Ovary (tissue), 9 donors: ENCODE results near the gene PRKG1. TPM values are rescaled to one million over a fixed set of nuclear protein-coding genes. Genes with fewer than 3 reads are reported as not detected.

Experiments used
- DNase-seq, 5 donors: peaks; one replicate each; pipeline ENCODE4 v3.0.0-alpha.2; 2019 to 2020
- H3K27ac ChIP-seq, 2 donors: fragments of 200-600 bp; one replicate each; pipeline versions ENCODE4 v1.5.1 to v1.8.0; 2019 to 2022
- H3K27me3 ChIP-seq: fragments of 200-600 bp; one replicate; pipeline ENCODE4 v1.8.0; 2022
- H3K36me3 ChIP-seq: fragments of 200-600 bp; sonication (generic); one replicate; pipeline ENCODE4 v1.5.1; 2019
- H3K4me1 ChIP-seq: one replicate; pipeline ENCODE4 v1.8.1; 2013; ENCODE audit warnings: mild to moderate bottlenecking, moderate library complexity; ENCODE audit not compliant: insufficient read depth
- H3K4me3 ChIP-seq: fragments of 200-600 bp; sonication (generic); one replicate; pipeline ENCODE4 v1.5.1; 2017
- H3K9me3 ChIP-seq, 2 donors: fragments of 200-600 bp in 1 of 2; sonication (generic) in 1 of 2; one replicate each; pipeline versions ENCODE4 v1.5.1 to v1.8.1; 2013 to 2019; ENCODE audit warnings: mild to moderate bottlenecking in 1 of 2, moderate library complexity in 1 of 2
- EP300 ChIP-seq: sonication (generic); formaldehyde crosslinking; IDR thresholded peaks from one replicate; pipeline ENCODE4 v1.6.1; 2017; ENCODE audit warnings: antibody characterized with exemption
- POLR2A ChIP-seq: fragments of 450-650 bp; IDR thresholded peaks from one replicate; pipeline ENCODE4 v1.6.1; 2017; ENCODE audit warnings: antibody characterized with exemption, mild to moderate bottlenecking, moderate library complexity
- WGBS, 3 donors: extraction: QIAGEN DNeasy Blood & Tissue Kit in 1 of 3; methylation state at CpG; one replicate each; pipeline versions ENCODE4 v1.1.5 to v1.1.7; 2013 to 2017; 5-methylcytosine and 5-hydroxymethylcytosine counted together
- intact Hi-C, 4 donors: fragments of 100-400 bp; cut with DNase I; formaldehyde crosslinking; loops; one replicate each; pipeline versions ENCODE4 v1.11.0 to v1.15.1; 2022 to 2023
- polyA plus RNA-seq, 2 donors: library from polyadenylated mRNA; stranded (reverse); fragments of 200-250 nt in 1 of 2; fragments of 350-450 nt in 1 of 2; fragmentation: Illumina TruSeq in 1 of 2; extraction: RNeasy Lipid Tissue Mini Kit (QIAGEN cat#74804) in 1 of 2; gene quantifications; one replicate each; pipeline ENCODE4 v1.2.3, GENCODE V29; 2013 to 2014
- total RNA-seq, 7 donors: library from RNA; depleted of rRNA in 2 of 7; stranded (reverse); fragments of >200 nt in 2 of 7; fragmentation: NEBNext Ultra II Directional in 3 of 7; extraction: Animal tissue kit (Norgen Biotek cat#: 25700) in 3 of 7; gene quantifications; one replicate each; pipeline versions ENCODE4 v1.1.0 to v1.2.4, GENCODE V29; 2016 to 2023
- TF ChIP-seq, protein P1 (sequence below), 3 donors: fragments of 450-650 bp in 2 of 3; fragments of 200-600 bp in 1 of 3; IDR thresholded peaks; one replicate each; pipeline versions ENCODE4 v1.5.1 to v1.8.0; 2016 to 2022; ENCODE audit warnings: antibody characterized with exemption in 3 of 3, mild to moderate bottlenecking in 1 of 3
- donor health status: DM: no; HTN: no; CAD: no; lungs with moderate emphysema.
- donor health status: DM: no; HTN: no; CAD: no.
- donor health status: Bipolar disorder and iron deficiency.
- donor health status: DM: yes; HTN: yes; CAD: no.
- donor health status: DM: no; HTN: no; CAD: no.
- donor health status: DM: yes; HTN: yes; CAD: no.

PRKG1 gene
- total and polyA plus RNA-seq, 9 donors, result 2.8 to 21.1 (median 15.7) TPM

- H3K4me1 ChIP-seq, result no peaks in the 10 kb centered on the region
- H3K27me3 ChIP-seq, result no peaks in the 10 kb centered on the region
- no peaks in the 10 kb centered on the region for H3K36me3 ChIP-seq
- H3K9me3 ChIP-seq, result no peaks in the 10 kb centered on the region
- DNase-seq, result no peak
- TF ChIP-seq POLR2A (no peak), EP300 (no peak)
- TF ChIP-seq, protein P1, sequence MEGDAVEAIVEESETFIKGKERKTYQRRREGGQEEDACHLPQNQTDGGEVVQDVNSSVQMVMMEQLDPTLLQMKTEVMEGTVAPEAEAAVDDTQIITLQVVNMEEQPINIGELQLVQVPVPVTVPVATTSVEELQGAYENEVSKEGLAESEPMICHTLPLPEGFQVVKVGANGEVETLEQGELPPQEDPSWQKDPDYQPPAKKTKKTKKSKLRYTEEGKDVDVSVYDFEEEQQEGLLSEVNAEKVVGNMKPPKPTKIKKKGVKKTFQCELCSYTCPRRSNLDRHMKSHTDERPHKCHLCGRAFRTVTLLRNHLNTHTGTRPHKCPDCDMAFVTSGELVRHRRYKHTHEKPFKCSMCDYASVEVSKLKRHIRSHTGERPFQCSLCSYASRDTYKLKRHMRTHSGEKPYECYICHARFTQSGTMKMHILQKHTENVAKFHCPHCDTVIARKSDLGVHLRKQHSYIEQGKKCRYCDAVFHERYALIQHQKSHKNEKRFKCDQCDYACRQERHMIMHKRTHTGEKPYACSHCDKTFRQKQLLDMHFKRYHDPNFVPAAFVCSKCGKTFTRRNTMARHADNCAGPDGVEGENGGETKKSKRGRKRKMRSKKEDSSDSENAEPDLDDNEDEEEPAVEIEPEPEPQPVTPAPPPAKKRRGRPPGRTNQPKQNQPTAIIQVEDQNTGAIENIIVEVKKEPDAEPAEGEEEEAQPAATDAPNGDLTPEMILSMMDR (IDR thresholded peaks at IDR 0.05), result no peak
- no peak overlapping the region for H3K27ac ChIP-seq
- intact Hi-C loops, result no loop called here
- H3K4me3 ChIP-seq, result no peak overlapping the region
Measured at GRCh38 chr10:51668336-51668689, 594.0 kb downstream of the PRKG1 start.

GRCh38 chr10:51669041-51669440, 594.8 kb downstream of the PRKG1 start:
- WGBS, 3 donors, result 93 to 96% (median 94%) methylated on average over 5 of the region's 5 CpGs
- Histone ChIP-seq H3K9me3 (no peaks in the 10 kb centered on the region), H3K4me3 (no peak overlapping the region), H3K4me1 (no peaks in the 10 kb centered on the region), H3K27ac (no peak overlapping the region), H3K36me3 (no peaks in the 10 kb centered on the region), H3K27me3 (no peaks in the 10 kb centered on the region)
- DNase-seq, result no peak
- intact Hi-C loops, result no loop called here
- TF ChIP-seq, protein P1 (IDR thresholded peaks at IDR 0.05), result no peak
- no peak for TF ChIP-seq POLR2A
- no peak for TF ChIP-seq EP300

DNA sequence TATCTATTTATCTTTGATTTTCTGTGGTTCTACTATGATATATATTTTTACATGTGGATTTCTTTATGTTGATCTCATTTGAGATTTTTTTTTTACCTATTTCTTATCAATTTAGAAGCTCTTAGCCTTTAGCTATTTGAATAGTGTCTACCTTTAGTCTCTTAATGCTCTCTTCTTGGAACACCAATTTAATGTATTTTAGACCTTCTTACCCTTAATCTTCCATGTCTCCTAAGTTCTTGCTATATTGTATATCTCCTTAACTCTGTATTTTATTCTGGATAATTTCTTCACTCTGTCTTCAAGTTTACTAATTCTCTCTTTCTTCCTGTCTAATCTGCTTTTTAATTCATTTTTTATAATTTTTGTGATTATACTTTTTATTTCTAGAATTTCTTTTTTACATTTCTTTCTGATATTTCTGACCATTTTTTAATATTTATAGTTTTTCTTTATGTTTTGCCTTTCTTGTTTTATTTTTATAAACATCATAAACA, 597.8 kb downstream of the PRKG1 start:
- intact Hi-C loops, result no loop called here
- TF ChIP-seq, protein P1 (IDR thresholded peaks at IDR 0.05), result no peak
- TF ChIP-seq EP300, result no peak
- no peak for TF ChIP-seq POLR2A
- H3K36me3 ChIP-seq, result no peaks in the 10 kb centered on the region
- H3K27me3 ChIP-seq, result no peaks in the 10 kb centered on the region
- H3K4me1 ChIP-seq, result no peaks in the 10 kb centered on the region
- DNase-seq, result no peak
- no peak overlapping the region for H3K4me3 ChIP-seq
- no peaks in the 10 kb centered on the region for H3K9me3 ChIP-seq
- no peak overlapping the region for H3K27ac ChIP-seq

DNA sequence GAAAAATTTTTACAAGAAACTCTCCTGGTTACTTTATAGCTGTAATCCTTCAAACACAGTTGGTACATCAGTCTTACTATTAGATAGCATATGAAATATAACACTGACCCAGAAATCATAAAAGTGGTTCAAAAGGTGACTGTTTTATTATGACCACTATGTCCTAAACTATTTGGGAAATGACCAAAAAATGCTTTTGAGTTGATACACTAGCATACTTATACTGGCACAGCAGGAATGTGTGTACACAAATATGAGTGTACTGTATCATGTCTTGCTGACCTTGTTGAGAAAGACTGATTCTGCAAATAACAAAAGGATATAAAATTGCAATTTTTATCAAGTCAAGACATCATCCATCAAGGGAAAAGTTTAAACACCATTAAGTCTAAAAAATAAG, 600.8 kb downstream of the PRKG1 start:
- Histone ChIP-seq H3K4me3 (no peak overlapping the region), H3K27ac (no peak overlapping the region), H3K36me3 (no peaks in the 10 kb centered on the region), H3K9me3 (no peaks in the 10 kb centered on the region), H3K4me1 (no peaks in the 10 kb centered on the region), H3K27me3 (no peaks in the 10 kb centered on the region)
- TF ChIP-seq EP300 (no peak), POLR2A (no peak)
- TF ChIP-seq, protein P1 (IDR thresholded peaks at IDR 0.05), result no peak
- intact Hi-C loops, result no loop called here
- DNase-seq, result no peak

DNA sequence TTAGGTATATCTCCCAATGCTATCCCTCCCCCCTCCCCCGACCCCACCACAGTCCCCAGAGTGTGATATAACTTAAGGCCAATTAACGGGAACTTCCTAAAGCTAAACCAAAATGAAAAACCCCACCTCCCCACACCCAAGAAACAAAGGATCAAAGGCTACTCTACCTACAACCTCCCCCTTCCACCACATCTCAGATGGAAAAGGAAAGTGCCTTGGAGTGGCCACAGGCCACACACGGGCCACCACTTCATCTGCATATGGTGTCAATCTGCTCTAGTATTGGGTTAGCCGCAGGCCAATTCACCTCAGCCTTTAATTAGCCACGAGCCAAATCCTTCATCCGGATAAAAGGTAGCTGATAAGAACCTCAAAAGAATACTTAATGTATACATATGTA, 605.6 kb downstream of the PRKG1 start:
- TF ChIP-seq POLR2A (no peak), EP300 (no peak)
- TF ChIP-seq, protein P1 (IDR thresholded peaks at IDR 0.05), result no peak
- no peak for DNase-seq
- H3K4me1 ChIP-seq, result no peaks in the 10 kb centered on the region
- H3K9me3 ChIP-seq, result no peaks in the 10 kb centered on the region
- WGBS, 3 donors, result 79 to 84% (median 83%) methylated on average over 6 of the region's 6 CpGs
- no peak overlapping the region for H3K4me3 ChIP-seq
- no peaks in the 10 kb centered on the region for H3K27me3 ChIP-seq
- intact Hi-C loops, result no loop called here
- H3K27ac ChIP-seq, result no peak overlapping the region
- no peaks in the 10 kb centered on the region for H3K36me3 ChIP-seq
